GM23338 (cell line): ENCODE results near the gene HIVEP2. TPM values are rescaled to one million over a fixed set of nuclear protein-coding genes. Genes with fewer than 3 reads are reported as not detected.

Experiments used
- ATAC-seq: fragments of 200-7000 bp; cut with Tn5 transposase; 3 replicates; pipeline ENCODE4 v1.9.1; 2020
- DNase-seq: peaks from one replicate; pipeline ENCODE4 v3.0.0-alpha.2; 2015; ENCODE audit warnings: low spot score
- H2AFZ ChIP-seq: fragments of 200-600 bp; sonication (generic); 2 replicates; pipeline ENCODE4 v1.8.0; 2016; ENCODE audit warnings: antibody characterized with exemption, mild to moderate bottlenecking, moderate library complexity
- H3F3A ChIP-seq: fragments of 200-600 bp; sonication (generic); replicated peaks from 2 replicates; pipeline ENCODE4 v1.8.0; 2017; ENCODE audit warnings: antibody characterized with exemption, mixed run types, low read depth
- H3K27ac ChIP-seq: fragments of 200-600 bp; sonication (generic); 2 replicates; pipeline ENCODE4 v1.6.1; 2016; ENCODE audit warnings: low read depth
- H3K27me3 ChIP-seq: fragments of 200-600 bp; sonication (generic); 2 replicates; pipeline ENCODE4 v1.8.0; 2016; ENCODE audit warnings: mild to moderate bottlenecking, mixed run types, moderate library complexity; ENCODE audit not compliant: insufficient read depth
- H3K36me3 ChIP-seq: fragments of 200-600 bp; sonication (generic); 2 replicates; pipeline ENCODE4 v1.8.0; 2016; ENCODE audit warnings: mild to moderate bottlenecking; ENCODE audit not compliant: insufficient read depth
- H3K4me1 ChIP-seq: fragments of 200-600 bp; sonication (generic); 2 replicates; pipeline ENCODE4 v1.8.0; 2016; ENCODE audit warnings: mild to moderate bottlenecking, moderate library complexity; ENCODE audit not compliant: insufficient read depth
- H3K4me2 ChIP-seq: fragments of 200-600 bp; sonication (generic); 2 replicates; pipeline ENCODE4 v1.7.1; 2017; ENCODE audit warnings: mixed run types
- H3K4me3 ChIP-seq: fragments of 200-600 bp; sonication (generic); 2 replicates; pipeline ENCODE4 v1.6.1; 2016; ENCODE audit warnings: mixed run types
- H3K79me2 ChIP-seq: fragments of 200-600 bp; sonication (generic); replicated peaks from 2 replicates; pipeline ENCODE4 v1.8.0; 2017; ENCODE audit warnings: mild to moderate bottlenecking; ENCODE audit not compliant: insufficient read depth
- H3K9me2 ChIP-seq: fragments of 200-600 bp; sonication (generic); 2 replicates; pipeline ENCODE4 v1.8.0; 2017; ENCODE audit not compliant: insufficient read depth
- H4K20me1 ChIP-seq: fragments of 200-600 bp; sonication (generic); replicated peaks from 2 replicates; pipeline ENCODE4 v1.8.0; 2017; ENCODE audit warnings: mild to moderate bottlenecking; ENCODE audit not compliant: insufficient read depth
- H3K27ac Mint-ChIP-seq: 2 replicates; pipeline ENCODE4 v1.8.0; 2020; ENCODE audit warnings: inconsistent platforms, mild to moderate bottlenecking, moderate library complexity, mixed read lengths
- H3K27me3 Mint-ChIP-seq: 3 replicates; pipeline ENCODE4 v1.8.0; 2022; ENCODE audit warnings: low read depth, mild to moderate bottlenecking, moderate library complexity, mixed read lengths, inconsistent platforms; ENCODE audit not compliant: insufficient read depth, poor library complexity
- H3K36me3 Mint-ChIP-seq: 3 replicates; pipeline ENCODE4 v1.8.0; 2021; ENCODE audit warnings: low read depth, mild to moderate bottlenecking, inconsistent platforms, moderate library complexity, mixed read lengths
- H3K4me1 Mint-ChIP-seq: 3 replicates; pipeline ENCODE4 v1.8.0; 2020; ENCODE audit warnings: mild to moderate bottlenecking, inconsistent platforms, mixed read lengths
- H3K4me3 Mint-ChIP-seq: 3 replicates; pipeline ENCODE4 v1.8.0; 2021; ENCODE audit warnings: moderate library complexity, mild to moderate bottlenecking, inconsistent platforms, mixed read lengths
- H3K9me3 Mint-ChIP-seq: 3 replicates; pipeline ENCODE4 v1.8.0; 2020; ENCODE audit warnings: moderate library complexity, mild to moderate bottlenecking, inconsistent platforms, mixed read lengths
- CREB1 ChIP-seq: fragments of 250-450 bp; sonication (Bioruptor Pico); IDR thresholded peaks from 2 replicates; pipeline ENCODE4 v1.5.0; 2020; ENCODE audit warnings: low read depth, mild to moderate bottlenecking, moderate library complexity
- CTCF ChIP-seq, 2 experiments: fragments of 200-600 bp in 1 of 2; sonication (generic) in 1 of 2; conservative IDR thresholded peaks; 2 replicates each; pipeline versions ENCODE4 v1.5.1 to v1.6.1; 2016 to 2017; ENCODE audit warnings: antibody characterized with exemption in 2 of 2, low read depth in 2 of 2, mild to moderate bottlenecking in 2 of 2, moderate library complexity in 1 of 2
- ETS1 ChIP-seq: IDR thresholded peaks from 2 replicates; pipeline ENCODE4 v1.6.1; 2016; ENCODE audit warnings: antibody characterized with exemption
- EZH2 ChIP-seq: fragments of 200-600 bp; sonication (generic); IDR thresholded peaks from one replicate; pipeline ENCODE4 v1.8.0; 2017; ENCODE audit warnings: antibody characterized with exemption, mild to moderate bottlenecking, low read depth; ENCODE audit not compliant: unreplicated experiment
- EZH2phosphoT487 ChIP-seq: fragments of 200-600 bp; sonication (generic); IDR thresholded peaks from one replicate; pipeline ENCODE4 v1.8.1; 2018; ENCODE audit warnings: antibody characterized with exemption; ENCODE audit not compliant: unreplicated experiment
- JUNB ChIP-seq: IDR thresholded peaks from one replicate; pipeline ENCODE4 v1.6.1; 2016; ENCODE audit warnings: antibody characterized with exemption; ENCODE audit not compliant: unreplicated experiment
- NANOG ChIP-seq: IDR thresholded peaks from 2 replicates; pipeline ENCODE4 v1.6.1; 2016; ENCODE audit warnings: antibody characterized with exemption, borderline replicate concordance
- POLR2AphosphoS5 ChIP-seq: IDR thresholded peaks from 2 replicates; pipeline ENCODE4 v1.6.1; 2016; ENCODE audit warnings: antibody characterized with exemption, low read depth
- REST ChIP-seq: IDR thresholded peaks from one replicate; pipeline ENCODE4 v1.6.1; 2018; ENCODE audit warnings: antibody characterized with exemption; ENCODE audit not compliant: unreplicated experiment
- STAT1 ChIP-seq: IDR thresholded peaks from one replicate; pipeline ENCODE4 v1.6.1; 2016; ENCODE audit warnings: antibody characterized with exemption; ENCODE audit not compliant: unreplicated experiment
- ZNF114 ChIP-seq: fragments of 250-450 bp; sonication (Bioruptor Pico); IDR thresholded peaks from 2 replicates; pipeline ENCODE4 v1.5.0; 2020; ENCODE audit warnings: mild to moderate bottlenecking, moderate library complexity
- ZNF331 ChIP-seq: fragments of 250-450 bp; sonication (Bioruptor Pico); IDR thresholded peaks from 2 replicates; pipeline ENCODE4 v1.5.0; 2020; ENCODE audit warnings: low read depth, mild to moderate bottlenecking, moderate library complexity
- polyA plus RNA-seq: library from polyadenylated mRNA; unstranded; fragments of >200 nt; fragmentation: Nextera tagmentation; extraction: Ambion mirVana; gene quantifications from 2 replicates; pipeline ENCODE4 v1.2.1, GENCODE V29; 2016
- total RNA-seq: library from RNA; depleted of rRNA; stranded (reverse); fragments of >200 nt; shearing (Covaris generic); gene quantifications from 2 replicates; pipeline ENCODE4 v1.2.3, GENCODE V29; 2014
- TF ChIP-seq, protein P1 (sequence below): fragments of 250-450 bp; sonication (Bioruptor Pico); IDR thresholded peaks from 2 replicates; pipeline ENCODE4 v1.5.0; 2020; ENCODE audit warnings: mild to moderate bottlenecking, moderate library complexity

HIVEP2 gene
- total and polyA plus RNA-seq, 2 experiments from 2014 or later: 1.5 to 7.4 TPM

DNA sequence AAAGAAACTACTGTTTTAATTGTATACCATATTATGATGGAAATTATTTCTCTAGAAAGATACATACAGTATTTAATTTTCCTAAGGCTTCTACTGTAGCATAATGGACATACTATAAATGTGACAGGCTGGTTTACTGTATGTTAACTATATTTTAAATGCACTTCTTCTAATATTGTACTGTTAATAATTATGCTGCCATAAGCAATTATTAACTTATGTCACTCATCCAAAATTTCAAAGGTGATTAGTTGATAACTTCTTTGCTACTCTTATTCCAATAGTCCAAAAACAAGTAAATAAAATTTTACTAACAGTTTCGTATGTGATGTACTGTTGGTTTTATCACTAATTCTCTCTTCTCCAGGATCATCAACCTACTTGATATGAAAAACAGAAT lies 28.1 kb downstream of the HIVEP2 start:
- ATAC-seq (no peak), DNase-seq (no peak)
- TF ChIP-seq EZH2 (no peak), EZH2phosphoT487 (no peak), ZNF114 (CRISPR knock-in tag) (no peak), NANOG (no peak), CTCF (conservative IDR thresholded peaks at IDR 0.05; ENCODE audit: low read depth in 2 of 2) (no peak), JUNB (no peak), ZNF331 (no peak), STAT1 (no peak), CREB1 (CRISPR knock-in tag) (no peak), POLR2AphosphoS5 (no peak), REST (no peak), ETS1 (no peak)
- TF ChIP-seq, protein P1, sequence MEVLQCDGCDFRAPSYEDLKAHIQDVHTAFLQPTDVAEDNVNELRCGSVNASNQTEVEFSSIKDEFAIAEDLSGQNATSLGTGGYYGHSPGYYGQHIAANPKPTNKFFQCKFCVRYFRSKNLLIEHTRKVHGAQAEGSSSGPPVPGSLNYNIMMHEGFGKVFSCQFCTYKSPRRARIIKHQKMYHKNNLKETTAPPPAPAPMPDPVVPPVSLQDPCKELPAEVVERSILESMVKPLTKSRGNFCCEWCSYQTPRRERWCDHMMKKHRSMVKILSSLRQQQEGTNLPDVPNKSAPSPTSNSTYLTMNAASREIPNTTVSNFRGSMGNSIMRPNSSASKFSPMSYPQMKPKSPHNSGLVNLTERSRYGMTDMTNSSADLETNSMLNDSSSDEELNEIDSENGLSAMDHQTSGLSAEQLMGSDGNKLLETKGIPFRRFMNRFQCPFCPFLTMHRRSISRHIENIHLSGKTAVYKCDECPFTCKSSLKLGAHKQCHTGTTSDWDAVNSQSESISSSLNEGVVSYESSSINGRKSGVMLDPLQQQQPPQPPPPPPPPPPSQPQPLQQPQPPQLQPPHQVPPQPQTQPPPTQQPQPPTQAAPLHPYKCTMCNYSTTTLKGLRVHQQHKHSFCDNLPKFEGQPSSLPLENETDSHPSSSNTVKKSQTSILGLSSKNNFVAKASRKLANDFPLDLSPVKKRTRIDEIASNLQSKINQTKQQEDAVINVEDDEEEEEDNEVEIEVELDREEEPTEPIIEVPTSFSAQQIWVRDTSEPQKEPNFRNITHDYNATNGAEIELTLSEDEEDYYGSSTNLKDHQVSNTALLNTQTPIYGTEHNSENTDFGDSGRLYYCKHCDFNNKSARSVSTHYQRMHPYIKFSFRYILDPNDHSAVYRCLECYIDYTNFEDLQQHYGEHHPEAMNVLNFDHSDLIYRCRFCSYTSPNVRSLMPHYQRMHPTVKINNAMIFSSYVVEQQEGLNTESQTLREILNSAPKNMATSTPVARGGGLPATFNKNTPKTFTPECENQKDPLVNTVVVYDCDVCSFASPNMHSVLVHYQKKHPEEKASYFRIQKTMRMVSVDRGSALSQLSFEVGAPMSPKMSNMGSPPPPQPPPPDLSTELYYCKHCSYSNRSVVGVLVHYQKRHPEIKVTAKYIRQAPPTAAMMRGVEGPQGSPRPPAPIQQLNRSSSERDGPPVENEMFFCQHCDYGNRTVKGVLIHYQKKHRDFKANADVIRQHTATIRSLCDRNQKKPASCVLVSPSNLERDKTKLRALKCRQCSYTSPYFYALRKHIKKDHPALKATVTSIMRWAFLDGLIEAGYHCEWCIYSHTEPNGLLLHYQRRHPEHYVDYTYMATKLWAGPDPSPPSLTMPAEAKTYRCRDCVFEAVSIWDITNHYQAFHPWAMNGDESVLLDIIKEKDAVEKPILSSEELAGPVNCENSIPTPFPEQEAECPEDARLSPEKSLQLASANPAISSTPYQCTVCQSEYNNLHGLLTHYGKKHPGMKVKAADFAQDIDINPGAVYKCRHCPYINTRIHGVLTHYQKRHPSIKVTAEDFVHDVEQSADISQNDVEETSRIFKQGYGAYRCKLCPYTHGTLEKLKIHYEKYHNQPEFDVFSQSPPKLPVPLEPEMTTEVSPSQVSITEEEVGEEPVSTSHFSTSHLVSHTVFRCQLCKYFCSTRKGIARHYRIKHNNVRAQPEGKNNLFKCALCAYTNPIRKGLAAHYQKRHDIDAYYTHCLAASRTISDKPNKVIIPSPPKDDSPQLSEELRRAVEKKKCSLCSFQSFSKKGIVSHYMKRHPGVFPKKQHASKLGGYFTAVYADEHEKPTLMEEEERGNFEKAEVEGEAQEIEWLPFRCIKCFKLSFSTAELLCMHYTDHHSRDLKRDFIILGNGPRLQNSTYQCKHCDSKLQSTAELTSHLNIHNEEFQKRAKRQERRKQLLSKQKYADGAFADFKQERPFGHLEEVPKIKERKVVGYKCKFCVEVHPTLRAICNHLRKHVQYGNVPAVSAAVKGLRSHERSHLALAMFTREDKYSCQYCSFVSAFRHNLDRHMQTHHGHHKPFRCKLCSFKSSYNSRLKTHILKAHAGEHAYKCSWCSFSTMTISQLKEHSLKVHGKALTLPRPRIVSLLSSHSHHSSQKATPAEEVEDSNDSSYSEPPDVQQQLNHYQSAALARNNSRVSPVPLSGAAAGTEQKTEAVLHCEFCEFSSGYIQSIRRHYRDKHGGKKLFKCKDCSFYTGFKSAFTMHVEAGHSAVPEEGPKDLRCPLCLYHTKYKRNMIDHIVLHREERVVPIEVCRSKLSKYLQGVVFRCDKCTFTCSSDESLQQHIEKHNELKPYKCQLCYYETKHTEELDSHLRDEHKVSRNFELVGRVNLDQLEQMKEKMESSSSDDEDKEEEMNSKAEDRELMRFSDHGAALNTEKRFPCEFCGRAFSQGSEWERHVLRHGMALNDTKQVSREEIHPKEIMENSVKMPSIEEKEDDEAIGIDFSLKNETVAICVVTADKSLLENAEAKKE (CRISPR knock-in tag): no peak
- Histone ChIP-seq H3K9me2 (no peaks in the 10 kb centered on the region; the same call in 1 of the 2 replicates), H3K27me3 (no peaks in the 10 kb centered on the region), H3K79me2 (no peaks in the 10 kb centered on the region), H3K27ac (no peak overlapping the region), H3K4me1 (peaks cover 1% of the 10 kb centered on the region), H3F3A (no peaks in the 10 kb centered on the region), H3K4me2 (no peak overlapping the region), H2AFZ (no peak overlapping the region), H3K36me3 (no peaks in the 10 kb centered on the region), H4K20me1 (no peaks in the 10 kb centered on the region), H3K4me3 (no peak overlapping the region)
- H3K4me1 Mint-ChIP-seq: peaks cover 8% of the 10 kb centered on the region
- H3K36me3 Mint-ChIP-seq: peaks cover 22% of the 10 kb centered on the region
- H3K9me3 Mint-ChIP-seq: peaks cover 16% of the 10 kb centered on the region
- no peak overlapping the region for H3K27ac Mint-ChIP-seq
- H3K4me3 Mint-ChIP-seq: no peak overlapping the region
- no peaks in the 10 kb centered on the region for H3K27me3 Mint-ChIP-seq
